CD4-positive, alpha-beta memory T cell (primary cell): ENCODE results near the gene MCM8. TPM values are rescaled to one million over a fixed set of nuclear protein-coding genes. Genes with fewer than 3 reads are reported as not detected.

Experiments
- CTCF ChIA-PET: fragments of 350-600 bp; sonication (Branson Sonifier 250); formaldehyde crosslinking; loops from one replicate; lab custom pipeline; 2021; ENCODE audit warnings: inconsistent platforms; ENCODE audit not compliant: partially characterized antibody; lab: Charles Lee
- POLR2A ChIA-PET: fragments of 350-600 bp; sonication (Branson Sonifier 250); formaldehyde crosslinking; loops from one replicate; lab custom pipeline; 2021; ENCODE audit not compliant: partially characterized antibody; lab: Charles Lee
- DNase-seq, 5 donors: peaks; one replicate each; pipeline versions ENCODE4 v3.0.0 to v3.0.0-alpha.2; 2020 to 2022; ENCODE audit warnings: mixed read lengths in 1 of 5
- H3K27ac ChIP-seq: one replicate; pipeline ENCODE4 v1.7.0; 2013; ENCODE audit warnings: low read depth, low read length
- H3K27me3 ChIP-seq: 2 replicates; pipeline ENCODE4 v1.7.0; 2013; ENCODE audit warnings: mild to moderate bottlenecking, low read length, moderate library complexity; ENCODE audit not compliant: insufficient read depth
- H3K36me3 ChIP-seq: 2 replicates; pipeline ENCODE4 v1.7.0; 2013; ENCODE audit warnings: mild to moderate bottlenecking, low read length, moderate library complexity; ENCODE audit not compliant: insufficient read depth
- H3K4me1 ChIP-seq: 2 replicates; pipeline ENCODE4 v1.7.0; 2013; ENCODE audit warnings: mild to moderate bottlenecking, low read length, moderate library complexity; ENCODE audit not compliant: insufficient read depth
- H3K4me3 ChIP-seq, 2 donors: one replicate each; pipeline ENCODE4 v1.7.0; 2013; ENCODE audit warnings: low read length in 2 of 2, mild to moderate bottlenecking in 1 of 2
- H3K9me3 ChIP-seq, 2 donors: one replicate each; pipeline ENCODE4 v1.7.0; 2013; ENCODE audit warnings: low read length in 2 of 2, control low read depth in 1 of 2; ENCODE audit not compliant: control insufficient read depth in 1 of 2
- H3K27ac Mint-ChIP-seq, 7 donors: one replicate each; pipeline ENCODE4 v1.8.0; 2020 to 2021; ENCODE audit warnings: mixed read lengths in 7 of 7, mild to moderate bottlenecking in 6 of 7, inconsistent platforms in 3 of 7, moderate library complexity in 3 of 7
- H3K27me3 Mint-ChIP-seq, 2 donors: one replicate each; pipeline ENCODE4 v1.8.0; 2020 to 2021; ENCODE audit warnings: mixed read lengths in 2 of 2
- H3K36me3 Mint-ChIP-seq, 2 donors: one replicate each; pipeline ENCODE4 v1.8.0; 2020 to 2021; ENCODE audit warnings: mixed read lengths in 2 of 2, inconsistent platforms in 1 of 2, mild to moderate bottlenecking in 1 of 2
- H3K4me1 Mint-ChIP-seq, 4 donors: one replicate each; pipeline ENCODE4 v1.8.0; 2020 to 2021; ENCODE audit warnings: mixed read lengths in 4 of 4, mild to moderate bottlenecking in 1 of 4
- H3K4me3 Mint-ChIP-seq, 8 donors: one replicate each; pipeline ENCODE4 v1.8.0; 2020 to 2021; ENCODE audit warnings: mixed read lengths in 8 of 8, mild to moderate bottlenecking in 7 of 8, moderate library complexity in 6 of 8, inconsistent platforms in 3 of 8
- H3K9me3 Mint-ChIP-seq, 8 donors: one replicate each; pipeline ENCODE4 v1.8.0; 2020 to 2021; ENCODE audit warnings: mixed read lengths in 8 of 8, mild to moderate bottlenecking in 5 of 8, inconsistent platforms in 3 of 8, moderate library complexity in 1 of 8
- intact Hi-C: fragments of 100-400 bp; cut with micrococcal nuclease; formaldehyde crosslinking; loops from one replicate; pipeline ENCODE4 v1.15.1; 2023
- polyA plus RNA-seq, 2 donors: library from polyadenylated mRNA; unstranded; fragments of 300-500 nt; fragmentation: Illumina TruSeq; gene quantifications; one replicate each; pipeline ENCODE4 v1.2.3, GENCODE V29; 2021
- total RNA-seq, 2 experiments: library from RNA; stranded (reverse); gene quantifications; one replicate each; pipeline ENCODE4 v1.2.3, GENCODE V29; 2021

The MCM8 gene
- total and polyA plus RNA-seq, 4 experiments from 2014 or later: 0.78 to 11.1 (median 10.2) TPM; not detected in 1

- Mint-ChIP-seq H3K9me3 (no peaks in the 10 kb centered on the region), H3K4me3 (no peak overlapping the region), H3K27ac (no peak overlapping the region), H3K4me1 (peaks cover 0 to 3% (median 0%) of the 10 kb centered on the region in 4 donors), H3K27me3 (peaks cover 6 to 7% of the 10 kb centered on the region in 2 donors), H3K36me3 (peaks cover 7 to 9% of the 10 kb centered on the region in 2 donors)
- intact Hi-C loops: no loop called here
- no peaks in the 10 kb centered on the region for H3K27me3 ChIP-seq
- H3K9me3 ChIP-seq: no peaks in the 10 kb centered on the region
- H3K27ac ChIP-seq: no peak overlapping the region
- no peaks in the 10 kb centered on the region for H3K36me3 ChIP-seq
- POLR2A ChIA-PET: no interaction called here
- H3K4me3 ChIP-seq: no peak overlapping the region
- CTCF ChIA-PET: no interaction called here
- H3K4me1 ChIP-seq: no peaks in the 10 kb centered on the region
- no peak for DNase-seq
Observed at GRCh38 chr20:6046432-6046831, 96.0 kb downstream of the MCM8 start.

- H3K4me1 Mint-ChIP-seq: peaks cover 3 to 9% (median 5%) of the 10 kb centered on the region in 4 donors
- Histone ChIP-seq H3K9me3 (no peaks in the 10 kb centered on the region), H3K27me3 (no peaks in the 10 kb centered on the region), H3K27ac (no peak overlapping the region), H3K36me3 (no peaks in the 10 kb centered on the region), H3K4me3 (no peak overlapping the region), H3K4me1 (no peaks in the 10 kb centered on the region)
- no peaks in the 10 kb centered on the region for H3K9me3 Mint-ChIP-seq
- peaks cover 0 to 3% of the 10 kb centered on the region in 2 donors for H3K36me3 Mint-ChIP-seq
- ChIA-PET POLR2A (no interaction called here), CTCF (no interaction called here)
- intact Hi-C loops: no loop called here
- H3K27ac Mint-ChIP-seq: peak overlapping the region in 1 of 7 donors; percentile 61
- peaks cover 13 to 17% of the 10 kb centered on the region in 2 donors for H3K27me3 Mint-ChIP-seq
- no peak overlapping the region for H3K4me3 Mint-ChIP-seq
- no peak for DNase-seq
Observed at GRCh38 chr20:6048391-6048790, 97.9 kb downstream of the MCM8 start.

Other genes starting within 250 kb of the MCM8 start
- gene SHLD1, start 200.3 kb upstream of the MCM8 start, total RNA-seq: 10 to 100 TPM; 13.6 to 16.3 TPM
- 10 to 100 TPM; 20.2 to 22.0 TPM for gene SHLD1, start 200.3 kb upstream of the MCM8 start, polyA plus RNA-seq
- 1 to 10 TPM in 1 of 2 experiments, under 1 TPM in 1; 0.79 to 1.2 TPM for gene CHGB, start 39.1 kb upstream of the MCM8 start, total RNA-seq
- gene CHGB, start 39.1 kb upstream of the MCM8 start, polyA plus RNA-seq: under 1 TPM in 1 of 2 donors, not detected in 1; 0.14 TPM
- 10 to 100 TPM; 17.9 to 18.3 TPM for gene TRMT6, start 119 bp upstream of the MCM8 start, total RNA-seq
- 10 to 100 TPM; 13.4 to 21.0 TPM for gene TRMT6, start 119 bp upstream of the MCM8 start, polyA plus RNA-seq
- 10 to 100 TPM; 22.5 to 22.6 TPM for gene CRLS1, start 55.5 kb downstream of the MCM8 start, total RNA-seq
- 10 to 100 TPM; 43.1 to 45.0 TPM for gene CRLS1, start 55.5 kb downstream of the MCM8 start, polyA plus RNA-seq
- gene LRRN4, start 103.4 kb downstream of the MCM8 start, total RNA-seq: not detected
- gene LRRN4, start 103.4 kb downstream of the MCM8 start, polyA plus RNA-seq: not detected
- gene FERMT1, start 172.4 kb downstream of the MCM8 start, total RNA-seq: not detected
- not detected for gene FERMT1, start 172.4 kb downstream of the MCM8 start, polyA plus RNA-seq